MCF 10A (cell line): Measurements from ENCODE around the gene FIBCD1. TPM values are rescaled to one million over a fixed set of nuclear protein-coding genes. Genes with fewer than 3 reads are reported as not detected.

Experiments used
- BruUV-seq: library from RNA; stranded (reverse); fragments of 400-500 nt; replicated peaks from 2 replicates; lab custom pipeline; 2021; lab: Mats Ljungman, UMichigan
- CTCF ChIA-PET: fragments of 300-600 bp; sonication (Branson Sonifier 250); formaldehyde crosslinking; extraction: SDS; loops from one replicate; lab custom pipeline; 2021; ENCODE audit warnings: antibody characterized with exemption, inconsistent platforms; lab: Yijun Ruan, JAX
- POLR2A ChIA-PET: fragments of 300-600, 350-650 bp; sonication (Branson Sonifier 250); formaldehyde crosslinking; extraction: SDS; loops from one replicate; lab custom pipeline; 2020; ENCODE audit warnings: antibody characterized with exemption, inconsistent platforms; lab: Yijun Ruan, JAX
- DNase-seq: peaks from one replicate; pipeline ENCODE4 v3.0.0-alpha.2; 2018; ENCODE audit not compliant: unreplicated experiment
- H3K27ac Mint-ChIP-seq: one replicate; pipeline ENCODE4 v1.8.0; 2022; ENCODE audit warnings: mild to moderate bottlenecking, low read depth, mixed read lengths; ENCODE audit not compliant: unreplicated experiment
- H3K27me3 Mint-ChIP-seq: one replicate; pipeline ENCODE4 v1.8.0; 2022; ENCODE audit warnings: mixed read lengths; ENCODE audit not compliant: insufficient read depth, unreplicated experiment
- H3K36me3 Mint-ChIP-seq: one replicate; pipeline ENCODE4 v1.8.0; 2022; ENCODE audit warnings: mild to moderate bottlenecking, moderate library complexity, mixed read lengths; ENCODE audit not compliant: insufficient read depth, unreplicated experiment
- H3K4me1 Mint-ChIP-seq: one replicate; pipeline ENCODE4 v1.8.0; 2022; ENCODE audit warnings: mixed read lengths; ENCODE audit not compliant: insufficient read depth, unreplicated experiment
- H3K4me3 Mint-ChIP-seq: one replicate; pipeline ENCODE4 v1.8.0; 2022; ENCODE audit warnings: mild to moderate bottlenecking, moderate library complexity, mixed read lengths; ENCODE audit not compliant: unreplicated experiment
- H3K9me3 Mint-ChIP-seq: one replicate; pipeline ENCODE4 v1.8.0; 2022; ENCODE audit warnings: mixed read lengths; ENCODE audit not compliant: unreplicated experiment
- intact Hi-C: fragments of 100-400 bp; cut with micrococcal nuclease; formaldehyde crosslinking; loops from 2 replicates; pipeline ENCODE4 v1.14.1; 2022
- total RNA-seq: library from RNA; stranded (reverse); gene quantifications from 2 replicates; pipeline ENCODE4 v1.2.3, GENCODE V29; 2022
- TF ChIP-seq, protein P1 (sequence below): fragments of 200-600 bp; IDR thresholded peaks from one replicate; pipeline ENCODE4 v1.8.0; 2022; ENCODE audit warnings: antibody characterized with exemption, mild to moderate bottlenecking; ENCODE audit not compliant: unreplicated experiment

FIBCD1 gene
- total RNA-seq, 1 experiment from 2014 or later, result 1.6 TPM

DNA sequence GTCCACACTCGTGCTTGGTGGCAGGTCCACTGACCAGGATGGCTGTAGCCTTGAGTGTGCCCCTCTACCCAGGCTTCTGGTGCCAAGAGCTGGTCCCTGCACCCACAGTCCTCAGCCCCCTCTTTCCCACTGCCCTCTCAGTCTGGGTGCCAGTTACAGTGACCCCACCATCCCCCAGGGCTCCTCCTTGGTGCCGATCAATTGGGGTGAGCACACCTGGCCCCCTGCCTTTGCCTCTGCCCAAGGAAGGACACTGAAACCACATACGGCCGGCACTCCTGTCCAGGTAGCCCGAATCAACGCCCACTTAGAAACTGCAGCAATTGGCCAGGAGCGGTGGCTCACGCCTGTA is 24.0 kb downstream of the FIBCD1 start:
- Mint-ChIP-seq H3K27ac (no peak overlapping the region), H3K4me3 (no peak overlapping the region), H3K27me3 (peaks cover 16% of the 10 kb centered on the region), H3K9me3 (no peaks in the 10 kb centered on the region), H3K36me3 (no peaks in the 10 kb centered on the region), H3K4me1 (no peaks in the 10 kb centered on the region)
- intact Hi-C loops, result no loop called here
- ChIA-PET POLR2A (no interaction called here), CTCF (interaction anchor here (0.8 kb wide), 1 partner anchor 504 kb away, joined by 3 read pairs; no protein-coding TSS in a partner anchor)
- no peak for DNase-seq
- no TSS peak for BruUV-seq
- TF ChIP-seq, protein P1, sequence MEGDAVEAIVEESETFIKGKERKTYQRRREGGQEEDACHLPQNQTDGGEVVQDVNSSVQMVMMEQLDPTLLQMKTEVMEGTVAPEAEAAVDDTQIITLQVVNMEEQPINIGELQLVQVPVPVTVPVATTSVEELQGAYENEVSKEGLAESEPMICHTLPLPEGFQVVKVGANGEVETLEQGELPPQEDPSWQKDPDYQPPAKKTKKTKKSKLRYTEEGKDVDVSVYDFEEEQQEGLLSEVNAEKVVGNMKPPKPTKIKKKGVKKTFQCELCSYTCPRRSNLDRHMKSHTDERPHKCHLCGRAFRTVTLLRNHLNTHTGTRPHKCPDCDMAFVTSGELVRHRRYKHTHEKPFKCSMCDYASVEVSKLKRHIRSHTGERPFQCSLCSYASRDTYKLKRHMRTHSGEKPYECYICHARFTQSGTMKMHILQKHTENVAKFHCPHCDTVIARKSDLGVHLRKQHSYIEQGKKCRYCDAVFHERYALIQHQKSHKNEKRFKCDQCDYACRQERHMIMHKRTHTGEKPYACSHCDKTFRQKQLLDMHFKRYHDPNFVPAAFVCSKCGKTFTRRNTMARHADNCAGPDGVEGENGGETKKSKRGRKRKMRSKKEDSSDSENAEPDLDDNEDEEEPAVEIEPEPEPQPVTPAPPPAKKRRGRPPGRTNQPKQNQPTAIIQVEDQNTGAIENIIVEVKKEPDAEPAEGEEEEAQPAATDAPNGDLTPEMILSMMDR, result no peak

DNA sequence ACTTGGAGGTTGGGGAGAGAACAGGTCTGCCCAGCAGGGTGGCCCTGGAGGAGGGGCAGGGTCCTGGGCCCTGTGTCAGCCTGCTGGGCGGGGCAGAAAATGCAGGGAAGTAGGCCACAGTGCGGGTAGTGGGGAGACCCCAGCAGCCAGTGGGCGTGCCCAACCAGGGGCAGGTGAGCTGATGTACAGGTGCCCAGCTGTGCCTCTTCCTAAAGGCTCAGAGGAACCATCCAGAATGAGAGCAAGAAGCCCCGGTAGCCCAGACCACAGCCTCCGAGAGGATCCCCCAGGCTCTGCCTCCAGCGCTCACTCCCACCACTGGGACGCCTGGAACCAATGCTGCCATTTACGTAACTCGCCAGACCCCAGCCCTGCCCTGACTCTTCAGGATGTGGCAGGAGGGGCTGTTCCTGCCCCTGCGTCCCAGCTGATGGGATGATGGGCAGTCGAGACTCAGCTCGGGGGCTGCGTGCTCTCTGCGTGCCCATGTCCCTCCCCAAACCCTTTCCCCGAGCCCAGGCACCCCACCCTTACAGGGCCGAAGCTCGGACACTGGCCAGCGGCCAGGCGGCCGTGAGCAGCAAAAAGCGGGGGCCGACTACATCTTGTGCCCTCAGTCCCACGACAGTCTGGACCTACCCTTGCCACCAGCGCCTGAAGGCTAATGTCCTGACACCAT is 24.5 kb downstream of the FIBCD1 start:
- H3K4me1 Mint-ChIP-seq, result no peaks in the 10 kb centered on the region
- no peaks in the 10 kb centered on the region for H3K9me3 Mint-ChIP-seq
- ChIA-PET POLR2A (no interaction called here), CTCF (interaction anchor here (0.8 kb wide), 1 partner anchor 505 kb away, joined by 3 read pairs; no protein-coding TSS in a partner anchor)
- no peak for DNase-seq
- TF ChIP-seq, protein P1, result no peak
- no TSS peak for BruUV-seq
- H3K27ac Mint-ChIP-seq, result no peak overlapping the region
- intact Hi-C loops, result no loop called here
- H3K27me3 Mint-ChIP-seq, result peaks cover 16% of the 10 kb centered on the region
- no peak overlapping the region for H3K4me3 Mint-ChIP-seq
- no peaks in the 10 kb centered on the region for H3K36me3 Mint-ChIP-seq

- peaks cover 16% of the 10 kb centered on the region for H3K27me3 Mint-ChIP-seq
- H3K36me3 Mint-ChIP-seq, result peaks cover under 1% of the 10 kb centered on the region
- no peak overlapping the region for H3K4me3 Mint-ChIP-seq
- H3K4me1 Mint-ChIP-seq, result no peaks in the 10 kb centered on the region
- H3K9me3 Mint-ChIP-seq, result no peaks in the 10 kb centered on the region
- BruUV-seq, result no TSS peak
- TF ChIP-seq, protein P1, result no peak
- intact Hi-C loops, result no loop called here
- DNase-seq, result no peak
- H3K27ac Mint-ChIP-seq, result no peak overlapping the region
- ChIA-PET CTCF (interaction anchor here (0.7 to 1.0 kb wide), 2 partner anchors 27 to 433 kb away, joined by 3 to 4 read pairs; no protein-coding TSS in a partner anchor), POLR2A (no interaction called here)
These were observed 25.2 kb downstream of the FIBCD1 start for GRCh38 chr9:130913599-130914416.

DNA sequence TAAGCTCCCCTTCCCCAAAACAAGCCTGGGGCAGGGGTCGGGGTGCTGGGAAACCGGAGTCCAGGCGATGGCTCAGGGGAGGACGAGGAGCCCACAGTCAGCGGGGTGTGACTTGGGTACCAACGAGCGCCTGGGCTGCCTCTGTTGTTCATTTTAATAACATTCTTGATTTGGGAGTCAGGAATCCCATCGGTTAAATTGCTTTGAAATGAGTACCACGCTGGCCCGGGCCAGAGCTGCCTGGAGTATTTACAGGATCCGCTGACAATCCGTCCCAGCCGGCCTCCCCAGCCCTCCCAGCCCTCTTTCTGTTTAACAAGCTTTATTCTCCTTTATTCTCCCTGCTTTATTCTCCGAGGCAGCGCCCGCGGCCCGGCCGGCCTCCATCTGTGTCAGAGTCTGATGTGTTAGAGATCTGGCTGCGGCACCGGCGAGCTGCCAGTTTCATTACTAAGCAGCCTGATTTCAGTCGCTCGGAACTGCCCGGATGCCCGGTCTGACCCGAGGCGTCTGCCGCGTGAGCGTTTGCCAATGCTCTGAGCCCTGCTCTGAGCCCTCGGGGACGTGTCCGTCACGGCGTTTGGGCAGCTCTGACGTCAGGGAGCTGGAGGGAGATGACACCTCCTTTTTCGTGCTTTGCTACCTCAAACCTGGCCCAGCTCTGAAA is 26.0 kb downstream of the FIBCD1 start:
- Mint-ChIP-seq H3K9me3 (no peaks in the 10 kb centered on the region), H3K4me3 (no peak overlapping the region), H3K27ac (no peak overlapping the region), H3K4me1 (no peaks in the 10 kb centered on the region), H3K36me3 (peaks cover 6% of the 10 kb centered on the region), H3K27me3 (peaks cover 21% of the 10 kb centered on the region)
- ChIA-PET POLR2A (no interaction called here), CTCF (interaction anchor here (0.7 to 1.0 kb wide), 2 partner anchors 28 to 432 kb away, joined by 3 to 4 read pairs; no protein-coding TSS in a partner anchor)
- DNase-seq, result no peak
- intact Hi-C loops, result no loop called here
- no TSS peak for BruUV-seq
- TF ChIP-seq, protein P1, result no peak
